Measurements from ENCODE around the gene MEPCE.
"Not testable (repeated sequence)": the region's sequence is repeated elsewhere in the genome, so short reads cannot be mapped to it uniquely, and the experiment has no call there.

MEPCE gene, protein sequence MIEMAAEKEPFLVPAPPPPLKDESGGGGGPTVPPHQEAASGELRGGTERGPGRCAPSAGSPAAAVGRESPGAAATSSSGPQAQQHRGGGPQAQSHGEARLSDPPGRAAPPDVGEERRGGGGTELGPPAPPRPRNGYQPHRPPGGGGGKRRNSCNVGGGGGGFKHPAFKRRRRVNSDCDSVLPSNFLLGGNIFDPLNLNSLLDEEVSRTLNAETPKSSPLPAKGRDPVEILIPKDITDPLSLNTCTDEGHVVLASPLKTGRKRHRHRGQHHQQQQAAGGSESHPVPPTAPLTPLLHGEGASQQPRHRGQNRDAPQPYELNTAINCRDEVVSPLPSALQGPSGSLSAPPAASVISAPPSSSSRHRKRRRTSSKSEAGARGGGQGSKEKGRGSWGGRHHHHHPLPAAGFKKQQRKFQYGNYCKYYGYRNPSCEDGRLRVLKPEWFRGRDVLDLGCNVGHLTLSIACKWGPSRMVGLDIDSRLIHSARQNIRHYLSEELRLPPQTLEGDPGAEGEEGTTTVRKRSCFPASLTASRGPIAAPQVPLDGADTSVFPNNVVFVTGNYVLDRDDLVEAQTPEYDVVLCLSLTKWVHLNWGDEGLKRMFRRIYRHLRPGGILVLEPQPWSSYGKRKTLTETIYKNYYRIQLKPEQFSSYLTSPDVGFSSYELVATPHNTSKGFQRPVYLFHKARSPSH

DNA sequence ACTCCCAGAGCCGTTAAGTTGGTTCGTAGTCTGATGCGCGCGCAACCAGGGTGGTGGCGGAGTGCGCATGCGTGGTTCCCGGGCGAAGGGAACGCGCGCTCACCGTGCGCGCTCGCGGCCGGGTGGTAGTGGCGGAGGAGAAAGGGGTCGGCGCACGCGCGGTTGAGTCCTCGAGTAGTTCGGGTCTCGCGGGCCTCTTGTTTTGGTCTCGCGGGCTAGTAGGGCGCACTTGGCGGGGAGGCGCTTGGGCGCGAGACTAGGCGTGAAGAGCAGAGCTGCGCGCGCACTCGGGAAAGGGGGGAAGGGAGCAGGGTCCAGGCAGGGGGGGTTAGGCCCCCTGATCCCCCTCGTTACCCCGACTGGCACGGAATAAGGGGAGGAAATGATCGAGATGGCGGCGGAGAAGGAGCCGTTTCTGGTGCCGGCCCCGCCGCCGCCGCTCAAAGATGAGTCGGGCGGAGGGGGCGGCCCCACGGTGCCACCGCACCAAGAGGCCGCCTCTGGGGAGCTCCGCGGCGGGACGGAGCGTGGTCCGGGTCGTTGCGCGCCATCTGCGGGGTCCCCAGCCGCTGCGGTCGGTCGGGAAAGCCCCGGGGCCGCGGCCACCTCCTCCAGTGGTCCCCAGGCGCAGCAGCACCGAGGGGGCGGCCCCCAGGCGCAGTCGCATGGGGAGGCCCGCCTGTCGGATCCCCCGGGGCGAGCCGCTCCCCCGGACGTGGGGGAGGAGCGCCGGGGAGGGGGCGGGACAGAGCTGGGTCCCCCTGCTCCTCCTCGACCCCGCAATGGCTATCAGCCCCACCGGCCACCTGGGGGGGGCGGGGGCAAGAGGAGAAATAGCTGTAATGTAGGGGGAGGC, at the start of gene MEPCE:
Gene MEPCE, plus strand, starts transcription at position 195 of the 856 bp plus-strand sequence. Its CDS starts 188 bp downstream, at position 383.
- peak; percentile 99 for DNase-seq

DNA sequence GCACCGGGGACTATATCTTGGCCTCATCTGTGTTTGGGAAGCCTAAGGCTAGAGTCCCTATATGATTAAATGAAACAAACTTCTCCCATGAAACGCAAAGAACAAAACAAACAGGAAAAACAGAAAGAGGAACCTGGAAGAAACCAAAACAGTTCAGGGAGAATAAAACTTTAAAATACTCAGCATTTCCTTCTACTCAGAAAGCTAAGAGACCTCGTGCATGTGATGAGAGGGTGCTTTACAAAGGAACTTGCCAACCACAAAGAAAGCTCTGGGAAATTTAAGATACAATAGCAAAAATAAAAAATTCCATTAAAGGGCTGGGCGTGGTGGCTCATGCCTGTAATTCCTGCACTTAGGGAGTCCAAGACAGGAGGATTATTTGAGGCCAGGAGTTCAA, 49.4 kb upstream of the MEPCE start:
- no peak for DNase-seq

DNA sequence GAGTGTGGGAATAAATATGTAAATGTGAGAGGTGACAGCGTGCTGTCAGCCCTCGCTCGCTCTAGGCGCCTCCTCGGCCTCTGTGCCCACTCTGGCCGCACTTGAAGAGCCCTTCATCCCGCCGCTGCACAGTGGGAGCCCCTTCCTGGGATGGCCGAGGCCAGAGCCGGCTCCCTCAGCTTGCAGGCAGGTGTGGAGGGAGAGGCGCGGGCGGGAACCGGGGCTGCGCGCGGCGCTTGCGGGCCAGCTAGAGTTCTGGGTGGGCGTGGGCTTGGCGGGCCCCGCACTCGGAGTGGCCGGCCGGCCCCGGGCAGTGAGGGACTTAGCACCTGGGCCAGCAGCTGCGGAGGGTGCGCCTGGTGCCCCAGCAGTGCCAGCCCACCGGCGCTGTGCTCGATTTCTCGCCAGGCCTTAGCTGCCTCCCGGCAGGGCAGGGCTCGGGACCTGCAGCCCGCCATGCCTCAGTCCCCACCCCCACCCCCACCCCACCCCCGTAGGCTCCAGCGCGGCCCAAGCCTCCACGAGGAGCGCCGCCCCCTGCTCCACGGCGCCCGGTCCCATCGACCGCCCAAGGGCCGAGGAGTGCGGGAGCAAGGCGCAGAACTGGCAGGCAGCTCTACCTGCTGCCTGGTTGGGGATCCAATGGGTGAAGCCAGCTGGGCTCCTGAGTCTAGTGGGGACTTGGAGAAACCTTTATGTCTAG, 47.9 kb upstream of the MEPCE start:
- DNase-seq, result not testable (repeated sequence)

DNA sequence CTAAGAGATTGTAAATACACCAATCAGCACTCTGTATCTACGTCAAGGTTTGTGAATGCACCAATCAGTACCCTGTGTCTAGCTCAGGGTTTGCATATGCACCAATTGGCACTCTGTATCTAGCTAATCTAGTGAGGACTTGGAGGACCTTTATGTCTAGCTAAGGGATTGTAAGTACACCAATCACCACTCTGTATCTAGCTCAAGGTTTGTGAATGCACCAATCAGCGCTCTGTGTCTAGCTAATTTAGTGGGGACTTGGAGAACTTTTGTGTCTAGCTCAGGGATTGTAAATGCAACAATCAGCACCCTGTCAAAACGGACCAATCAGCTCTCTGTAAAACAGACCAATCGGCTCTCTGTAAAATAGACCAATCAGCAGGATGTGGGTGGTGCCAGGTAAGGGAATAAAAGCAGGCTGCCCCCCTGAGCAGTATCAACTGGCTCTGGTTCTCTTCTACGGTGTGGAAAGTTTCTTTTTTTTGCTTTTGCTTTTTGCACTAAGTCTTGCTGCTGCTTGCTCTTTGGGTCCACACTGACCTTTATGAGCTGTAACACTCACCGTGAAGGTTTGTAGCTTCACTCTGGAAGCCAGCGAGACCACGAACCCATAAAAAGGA, 47.3 kb upstream of the MEPCE start:
- not testable (repeated sequence) for DNase-seq

DNA sequence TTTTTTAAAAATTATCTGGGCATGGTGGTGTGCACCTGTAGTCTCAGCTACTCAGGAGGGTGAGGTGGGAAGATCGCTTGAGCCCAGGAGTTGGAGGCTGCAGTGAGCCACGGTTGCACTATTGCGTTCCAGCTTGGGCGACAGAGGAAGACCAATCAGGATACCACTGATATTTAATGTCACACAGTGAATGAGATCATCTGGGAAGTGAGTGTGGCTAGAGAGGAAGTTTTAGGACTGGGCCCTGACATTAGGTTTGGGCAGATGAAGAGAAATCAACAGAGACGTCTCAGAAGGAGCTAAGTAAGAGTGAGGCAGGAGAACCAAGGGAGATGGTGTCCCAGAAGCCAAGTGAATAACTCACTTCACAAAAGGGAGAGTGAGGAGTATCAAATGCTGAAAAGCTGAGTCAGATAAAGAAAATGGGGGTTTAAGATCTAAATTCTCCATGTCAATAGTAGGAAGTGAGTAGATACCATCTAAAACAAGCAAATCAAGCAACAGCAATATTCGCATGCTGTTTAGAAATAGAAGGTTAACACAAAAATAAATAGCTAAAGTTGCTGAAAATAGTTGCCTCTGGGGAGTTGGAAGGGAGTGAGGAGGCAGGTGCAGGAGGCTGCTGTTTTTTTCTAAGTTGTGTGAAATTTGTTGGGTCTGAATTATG, 44.9 kb upstream of the MEPCE start:
- DNase-seq, result no peak

DNA sequence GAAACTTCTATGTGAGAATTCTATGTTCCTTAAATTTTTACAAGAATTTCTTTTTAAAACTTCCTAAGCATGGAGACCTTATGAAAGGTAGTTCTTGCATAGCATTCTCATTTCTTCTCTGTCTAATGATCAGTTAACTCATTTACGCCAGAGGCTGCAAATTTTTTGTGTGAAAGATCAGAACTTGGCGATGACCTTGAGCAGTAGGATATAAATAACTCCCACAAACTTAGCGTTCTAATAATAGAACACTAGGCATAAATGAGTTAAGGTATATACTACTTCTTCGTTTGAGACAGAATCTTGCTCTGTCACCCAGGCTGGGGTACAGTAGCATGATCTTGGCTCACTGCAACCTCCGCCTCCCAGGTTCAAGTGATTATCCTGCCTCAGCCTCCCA, 42.7 kb upstream of the MEPCE start:
- no peak for DNase-seq

DNA sequence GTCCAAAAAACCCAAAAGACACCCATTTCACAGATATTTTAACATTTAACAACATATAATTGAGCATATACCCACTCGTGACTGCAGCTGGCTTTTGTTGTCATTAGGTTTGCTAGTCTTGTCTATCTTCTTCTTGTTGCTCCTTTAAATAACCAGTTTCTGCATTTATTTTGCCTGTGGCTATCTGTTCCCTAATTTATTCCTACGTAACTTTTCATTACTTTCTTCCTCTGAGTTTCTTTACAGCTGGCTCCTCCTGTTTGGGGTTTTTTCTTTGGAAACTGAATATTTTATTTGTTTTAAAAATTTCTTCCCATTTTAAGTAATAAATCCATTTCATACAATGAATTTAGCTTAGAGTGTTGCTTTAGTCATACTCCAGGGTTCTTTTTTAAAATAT, 41.9 kb upstream of the MEPCE start:
- no peak for DNase-seq

DNA sequence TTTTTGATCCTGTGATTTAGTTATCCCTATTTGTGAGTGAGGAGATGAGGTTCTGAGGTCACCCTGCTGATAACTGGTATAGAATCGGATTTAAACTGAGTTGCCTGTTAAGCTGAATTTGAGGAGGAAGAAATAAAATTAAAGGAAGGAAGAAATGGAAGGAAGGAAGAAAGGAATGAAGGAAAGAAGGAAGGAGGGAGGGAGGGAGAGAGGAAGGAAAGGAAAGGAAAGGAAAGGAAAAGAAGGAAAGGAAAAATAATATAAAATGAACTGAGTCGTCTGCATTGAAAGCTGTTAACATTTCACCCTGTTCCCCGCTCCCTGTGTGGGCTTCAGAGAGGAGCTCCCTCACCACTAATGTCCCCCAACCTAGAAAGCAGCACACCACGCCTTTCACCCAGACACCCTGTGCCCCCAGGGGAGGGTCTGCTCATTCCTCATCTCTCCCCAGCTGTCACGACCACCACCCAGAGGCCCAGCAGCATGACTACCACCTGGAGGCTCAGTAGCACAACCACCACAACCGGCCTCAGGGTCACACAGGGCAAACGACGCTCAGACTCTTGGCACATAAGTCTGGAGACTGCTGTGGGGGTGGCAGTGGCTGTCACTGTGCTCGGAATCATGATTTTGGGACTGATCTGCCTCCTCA, 40.1 kb upstream of the MEPCE start:
- DNase-seq, result no peak

DNA sequence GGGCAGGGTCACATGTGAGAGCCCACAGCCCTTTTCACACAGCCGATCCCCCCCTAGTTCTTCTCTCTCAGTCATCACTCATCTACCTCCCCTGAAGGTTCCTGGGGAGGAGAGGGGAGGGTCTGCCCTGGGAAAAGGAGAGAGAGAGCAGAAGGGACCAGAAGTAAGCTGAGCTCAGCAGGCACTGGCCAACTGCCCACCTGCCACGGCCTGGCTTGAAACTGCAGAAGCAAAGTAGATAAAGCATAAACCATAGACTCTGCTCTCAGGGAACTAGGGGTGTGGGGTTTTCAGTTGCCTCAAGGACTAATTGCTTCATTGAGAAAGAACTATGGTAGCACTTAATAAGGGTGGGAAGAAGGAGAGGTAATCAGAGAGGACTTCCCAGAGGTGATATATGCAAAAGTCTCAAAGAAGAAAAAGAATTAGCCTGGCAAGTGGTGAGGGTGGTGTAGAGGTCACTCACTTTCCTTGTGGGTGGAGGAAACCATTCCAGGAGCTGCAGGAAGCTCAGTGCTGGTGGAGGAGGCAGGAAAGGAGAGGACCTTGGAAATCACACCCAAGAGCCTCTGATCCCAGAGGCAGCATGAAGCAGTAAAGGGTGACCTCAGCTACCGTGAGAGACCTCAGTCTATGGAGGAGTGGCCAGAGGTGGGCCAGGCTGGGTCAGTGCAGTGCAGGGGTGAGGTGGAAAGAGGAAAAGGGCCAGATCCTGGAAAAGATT, 39.2 kb upstream of the MEPCE start:
- no peak for DNase-seq

DNA sequence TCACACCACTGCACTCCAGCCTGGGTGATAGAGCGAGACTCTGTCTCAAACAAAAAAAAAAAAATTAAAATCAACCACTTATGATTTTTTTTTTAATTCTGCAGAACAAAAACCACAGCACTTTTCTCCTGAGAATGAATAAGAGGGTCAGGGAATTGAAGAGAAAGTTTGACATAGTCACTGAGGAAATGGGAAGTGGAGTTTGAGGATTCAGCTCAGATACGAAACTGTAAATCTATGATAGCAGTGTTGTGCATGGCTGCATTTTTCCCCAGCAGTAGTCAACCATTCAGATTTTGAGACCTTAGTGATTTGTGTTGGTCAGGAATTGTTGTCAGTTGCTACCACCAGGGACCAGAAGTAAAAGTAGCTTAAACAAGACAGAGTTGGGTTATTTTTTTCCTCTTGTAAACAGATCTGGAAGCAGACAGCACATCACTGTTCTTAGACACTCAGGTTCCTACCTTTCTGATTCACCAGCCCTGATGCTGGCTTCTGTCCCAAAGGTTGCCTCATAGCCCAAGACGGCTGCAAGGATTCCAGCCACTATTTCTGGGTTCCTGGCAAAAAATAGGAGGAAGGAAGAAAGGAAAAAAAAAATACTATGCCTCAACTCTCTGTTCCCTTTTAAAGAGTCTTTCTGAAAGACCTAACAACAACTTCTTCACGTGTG, 36.3 kb upstream of the MEPCE start:
- DNase-seq, result no peak

DNA sequence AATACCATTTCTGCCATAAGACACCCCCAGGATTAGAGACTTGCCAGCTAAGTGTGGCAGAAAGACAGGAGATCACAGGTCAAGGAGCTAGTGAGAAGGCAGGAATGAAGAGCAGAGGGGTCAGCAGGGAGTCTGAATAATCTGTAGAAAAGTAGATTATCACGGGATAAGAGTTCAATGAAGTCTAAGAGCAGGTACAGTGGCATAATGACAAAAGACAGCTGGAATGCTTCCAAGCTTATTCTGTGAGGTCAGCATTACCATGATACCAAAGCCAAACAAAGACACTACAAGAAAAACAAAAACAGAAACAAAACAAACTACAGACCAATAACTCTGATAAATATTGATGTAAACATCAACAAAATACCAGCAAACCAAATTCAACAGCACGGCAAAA, 35.6 kb upstream of the MEPCE start:
- no peak for DNase-seq

DNA sequence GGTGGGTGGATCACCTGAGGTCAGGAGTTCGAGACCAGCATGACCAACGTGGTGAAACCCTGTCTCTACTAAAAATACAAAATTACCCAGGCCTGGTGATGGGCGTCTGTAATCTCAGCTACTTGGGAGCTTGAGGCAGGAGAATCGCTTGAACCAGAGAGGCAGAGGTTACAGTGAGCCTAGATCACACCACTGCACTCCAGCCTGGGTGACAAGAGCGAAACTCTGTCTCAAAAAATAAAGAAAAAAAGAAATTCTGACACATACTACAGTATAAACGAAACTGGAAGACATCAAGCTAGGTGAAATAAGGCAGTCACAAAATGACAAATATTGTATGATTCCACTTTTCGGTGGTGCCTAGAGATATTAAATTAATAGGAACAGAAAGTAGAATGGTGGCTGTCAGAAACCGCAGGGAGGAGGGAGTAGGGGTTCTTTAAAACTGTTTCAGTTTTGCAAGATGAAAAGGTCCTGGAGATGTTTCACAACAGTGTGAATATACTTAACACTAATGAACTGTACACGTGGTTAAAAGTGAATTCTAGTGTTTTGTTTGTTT, 33.1 kb upstream of the MEPCE start:
- peak; percentile 56 for DNase-seq

DNA sequence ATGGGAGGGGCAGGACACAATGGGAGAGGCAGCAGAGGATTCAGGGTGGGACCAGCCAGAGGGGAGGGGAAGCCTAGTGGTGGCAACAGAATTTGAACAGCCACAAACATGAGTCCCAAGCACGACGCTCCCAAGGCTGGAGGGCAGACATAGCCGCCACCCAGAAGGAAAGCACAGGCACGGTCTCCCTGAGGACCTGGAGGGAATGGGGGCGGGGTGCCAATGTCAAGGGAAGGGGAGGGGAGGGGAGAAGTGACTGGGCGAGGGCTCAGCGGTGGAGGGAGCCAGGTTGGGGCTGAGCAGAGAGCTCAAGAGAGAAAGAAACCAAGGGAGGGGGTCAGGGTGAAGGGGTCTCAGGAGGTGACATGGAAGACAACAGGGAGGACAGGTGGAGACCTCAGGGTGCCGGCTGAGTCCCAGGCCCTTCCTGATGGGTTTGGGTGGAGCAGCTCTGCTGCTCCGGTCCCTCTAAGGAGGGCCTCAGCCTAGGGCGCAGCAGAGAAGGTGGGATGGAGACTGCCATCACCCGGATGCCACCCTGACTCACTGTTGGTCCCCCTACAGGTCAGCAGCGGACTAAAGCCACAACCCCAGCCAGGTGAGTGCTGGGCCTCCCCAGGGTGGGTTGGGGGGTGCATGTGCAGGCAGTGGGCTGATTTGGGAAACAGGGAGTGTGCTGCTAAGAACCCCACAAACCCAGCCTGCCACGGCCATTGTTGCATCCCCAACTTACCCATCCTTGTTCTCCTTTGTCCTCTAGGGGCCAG, 32.1 kb upstream of the MEPCE start:
- no peak for DNase-seq

DNA sequence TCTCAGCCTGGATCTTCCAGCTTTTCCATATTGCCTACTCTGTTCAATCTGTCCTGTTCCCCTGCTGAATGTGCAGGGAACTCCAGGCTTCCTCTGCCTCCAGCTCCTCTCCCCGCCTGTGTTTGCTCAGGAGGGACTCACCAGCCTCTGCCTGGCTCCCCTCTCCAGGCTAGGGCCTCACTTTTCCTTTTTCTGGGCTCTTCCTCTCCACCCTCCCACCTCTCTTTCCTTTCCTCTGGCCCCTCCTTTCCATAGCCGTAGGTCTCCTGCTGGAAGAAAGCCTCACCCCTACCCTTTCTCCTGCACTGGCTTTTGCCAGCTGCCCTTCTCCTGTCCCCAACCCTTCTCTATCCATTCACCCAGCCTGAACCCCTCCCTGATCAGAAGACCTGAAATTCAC, 31.4 kb upstream of the MEPCE start:
- DNase-seq, result no peak

DNA sequence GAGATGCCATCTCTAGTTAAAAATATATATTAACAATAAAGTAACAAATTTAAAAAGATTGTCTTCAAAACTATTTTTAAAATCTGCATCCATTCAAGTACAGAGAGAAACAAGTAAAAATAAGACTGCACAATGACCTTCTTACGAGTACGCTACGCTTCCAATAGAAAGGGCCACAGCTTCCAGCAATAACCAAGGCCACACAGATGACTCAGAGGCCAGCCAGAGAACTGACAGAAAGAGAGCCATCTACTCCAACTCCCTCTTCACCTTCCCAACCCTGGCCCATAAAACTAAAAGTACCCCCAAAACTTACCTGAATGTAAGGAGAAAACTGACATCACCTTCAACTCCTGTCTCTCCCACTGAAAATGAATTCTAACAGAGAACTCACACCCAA, 29.6 kb upstream of the MEPCE start:
- DNase-seq, result no peak

DNA sequence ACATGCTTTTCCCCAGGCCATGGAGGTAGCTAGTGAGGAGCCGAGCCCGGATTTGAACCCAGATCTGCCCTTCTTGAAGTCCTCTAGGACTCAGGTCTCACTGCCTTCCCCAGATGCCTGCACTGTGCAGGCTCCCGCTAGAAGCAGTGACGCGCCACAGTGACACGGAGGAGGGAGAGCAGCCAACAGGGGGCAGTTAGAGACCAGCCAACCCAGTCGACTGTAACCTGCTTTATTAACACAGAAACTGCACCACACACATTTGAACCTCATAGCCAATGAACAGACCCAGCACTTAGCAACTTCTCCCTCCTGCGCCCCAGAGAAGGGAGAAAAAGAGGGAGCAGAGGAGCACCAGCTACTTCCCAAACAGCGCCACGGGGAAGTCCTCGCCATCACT, 29.0 kb upstream of the MEPCE start:
- DNase-seq, result peak; percentile 34

DNA sequence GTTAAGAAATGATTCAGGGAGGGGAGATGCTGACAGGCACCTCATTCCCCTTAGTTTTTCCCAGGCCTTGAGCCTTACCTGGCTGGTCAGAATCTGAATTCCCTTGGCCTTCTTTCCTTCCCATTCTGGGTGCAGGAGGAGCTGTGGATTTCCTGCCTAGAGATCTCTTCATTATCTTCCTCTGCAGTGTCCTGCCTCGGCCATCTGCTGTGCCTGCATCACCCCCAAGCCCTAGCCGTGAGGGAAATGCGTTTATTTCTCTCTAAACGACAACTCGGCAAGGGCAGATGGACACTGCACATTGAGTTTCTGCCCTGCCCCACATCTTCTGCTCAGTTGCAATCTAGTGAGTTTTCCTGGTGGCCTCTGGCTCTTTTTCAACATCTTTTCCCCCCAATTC, 27.8 kb upstream of the MEPCE start:
- DNase-seq, result no peak

DNA sequence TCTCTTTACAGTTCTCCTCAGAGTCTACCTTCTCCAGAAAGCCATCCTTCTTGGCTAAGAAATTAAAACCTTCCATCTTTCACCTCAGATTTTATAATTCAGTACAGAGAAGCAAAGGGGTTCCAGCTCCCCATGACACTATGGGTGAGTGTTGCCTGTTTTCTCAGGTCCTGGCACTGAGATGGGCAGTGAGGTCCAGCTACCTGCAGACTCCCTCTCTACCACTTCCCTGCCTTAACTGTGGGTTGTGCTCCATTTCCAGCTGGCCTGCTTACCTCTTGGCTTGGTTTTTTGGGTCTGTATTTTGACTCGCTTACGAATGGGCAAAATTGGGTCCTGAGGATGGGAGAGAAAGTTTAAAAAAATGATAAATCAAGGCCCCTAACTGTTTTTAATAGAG, 27.4 kb upstream of the MEPCE start:
- no peak for DNase-seq

DNA sequence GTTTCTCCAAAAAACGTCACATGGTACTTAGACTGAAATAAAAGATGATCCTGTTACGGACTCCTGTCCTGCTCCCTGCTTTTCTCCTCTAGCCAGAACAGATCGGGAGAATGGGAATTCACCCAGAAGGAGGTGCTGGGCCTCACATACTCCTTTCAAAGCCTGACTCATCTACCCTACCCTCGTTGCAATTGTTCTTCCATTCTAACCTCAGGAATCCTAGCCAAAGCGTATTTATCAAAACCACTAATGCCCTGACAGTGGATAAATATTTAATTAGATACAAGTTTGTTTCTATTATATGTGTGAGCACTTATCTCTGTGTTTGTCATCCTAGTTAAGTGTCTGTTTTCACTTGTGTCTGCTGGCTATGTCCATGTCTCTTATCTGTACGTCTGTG, 22.9 kb upstream of the MEPCE start:
- DNase-seq, result no peak

Data from stimulated activated CD8-positive, alpha-beta memory T cell treated with anti-CD3 and anti-CD28 coated beads, Interleukin-4, amount 100 ng/mL, for 48 hours (primary cell).